GM21717 (cell line): ENCODE data around the gene AFAP1.

ENCODE experiments used
- ATAC-seq: cut with Tn5 transposase; IDR thresholded peaks from one replicate; pipeline ENCODE4 v1.9.1; 2021; ENCODE audit warnings: mild to moderate bottlenecking, moderate library complexity; ENCODE audit not compliant: unreplicated experiment

Gene AFAP1

DNA sequence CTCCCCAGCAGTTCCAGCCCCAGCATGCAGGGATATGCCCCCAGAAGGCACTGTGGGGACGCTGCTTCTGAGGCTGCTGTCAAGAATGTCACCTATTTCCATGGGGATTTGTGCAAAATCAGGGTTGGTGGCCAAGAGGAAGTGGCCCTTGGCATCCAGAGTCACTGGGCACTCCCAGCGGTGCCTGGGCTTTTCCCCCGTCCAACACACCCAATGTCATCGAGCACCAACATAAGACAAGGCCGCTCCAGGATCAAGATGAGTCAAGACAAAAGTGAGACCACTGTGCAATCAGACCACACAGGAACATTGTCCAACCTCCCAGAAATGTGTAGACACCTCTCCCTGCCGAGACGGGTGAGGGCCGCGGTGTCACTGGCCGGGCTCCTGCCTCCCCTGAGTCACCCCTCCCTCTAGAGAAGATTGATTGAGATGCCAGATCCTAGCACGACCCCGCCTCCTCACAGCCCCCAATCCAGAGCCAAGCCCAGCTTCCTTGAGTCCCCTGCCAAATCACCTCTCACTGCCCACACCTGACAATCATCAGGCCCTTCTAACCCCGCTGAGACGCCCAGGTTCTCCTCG is 194.3 kb downstream of the AFAP1 start:
- ATAC-seq, result no peak

DNA sequence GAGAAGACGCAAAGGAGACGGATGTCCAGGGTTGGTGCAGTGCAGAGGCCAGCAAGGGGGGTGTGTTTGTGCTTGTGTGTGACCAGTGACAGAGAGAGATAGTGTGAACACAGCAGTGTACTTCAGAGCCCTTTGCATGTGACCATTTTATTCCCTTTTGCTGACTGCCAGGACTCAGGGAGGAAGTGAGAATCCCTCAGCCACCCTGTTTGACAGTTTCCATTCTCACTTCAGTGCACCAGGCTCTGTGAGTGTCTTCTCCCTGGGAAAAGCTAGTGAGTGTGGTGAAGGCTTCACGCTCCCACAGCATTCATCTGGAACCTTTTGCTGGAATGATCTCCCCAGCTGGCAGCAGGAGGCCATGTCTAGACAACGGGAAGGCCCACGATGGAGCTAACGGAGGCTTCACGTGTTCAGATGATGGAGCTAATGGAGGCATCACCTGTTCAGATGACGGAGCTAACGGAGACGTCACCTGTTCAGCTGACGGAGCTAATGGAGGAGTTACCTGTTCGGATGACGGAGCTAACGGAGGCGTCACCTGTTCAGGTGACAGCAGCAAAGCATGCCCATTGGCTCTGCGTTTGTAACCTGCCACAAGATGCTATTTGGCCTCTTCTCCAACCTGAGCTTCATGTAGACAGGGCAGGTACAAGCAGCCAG is 195.4 kb downstream of the AFAP1 start:
- ATAC-seq, result no peak

- ATAC-seq, result no peak
These were observed 196.8 kb downstream of the AFAP1 start for GRCh38 chr4:7742807-7743280.

DNA sequence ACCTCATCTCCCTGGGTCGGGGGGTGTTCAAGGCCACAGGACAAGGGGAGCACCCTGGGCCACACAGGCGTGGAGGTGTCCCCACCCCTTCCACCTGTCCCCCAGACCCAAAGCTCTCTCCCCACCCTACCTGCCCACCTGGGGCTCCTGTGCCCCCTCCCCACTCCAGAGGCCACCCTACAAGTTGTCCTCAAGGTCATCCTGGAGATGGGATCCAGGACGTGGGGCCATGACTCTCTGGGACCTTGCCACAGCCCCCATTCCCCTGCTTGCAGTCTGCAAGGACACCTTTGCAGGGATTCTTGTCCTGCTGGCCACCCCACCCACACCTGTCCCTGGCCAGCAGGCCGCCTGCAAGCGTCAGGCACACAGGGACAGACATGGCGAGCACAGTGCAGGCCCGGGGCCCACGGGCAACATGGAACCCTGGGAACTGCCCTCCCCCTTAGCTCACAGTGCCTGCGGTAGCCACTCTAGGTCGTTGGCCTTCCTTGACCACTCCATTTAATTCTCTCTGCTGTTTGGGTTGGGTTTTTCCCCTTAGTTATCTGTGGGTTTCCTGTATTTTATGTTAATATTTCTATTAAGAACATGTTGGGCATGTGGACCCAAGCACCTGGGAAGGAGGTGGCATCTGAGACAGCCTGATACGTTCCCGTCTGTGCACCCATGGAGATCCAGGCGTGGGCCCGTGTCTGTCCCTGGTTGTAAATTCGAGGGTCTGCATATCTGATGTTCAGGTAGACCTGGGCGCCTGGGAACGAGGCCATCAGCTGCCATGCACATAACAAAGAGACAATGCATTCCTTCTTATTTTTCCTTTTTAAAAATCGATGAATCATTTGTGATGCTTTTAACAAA is 197.5 kb downstream of the AFAP1 start:
- ATAC-seq, result no peak

DNA sequence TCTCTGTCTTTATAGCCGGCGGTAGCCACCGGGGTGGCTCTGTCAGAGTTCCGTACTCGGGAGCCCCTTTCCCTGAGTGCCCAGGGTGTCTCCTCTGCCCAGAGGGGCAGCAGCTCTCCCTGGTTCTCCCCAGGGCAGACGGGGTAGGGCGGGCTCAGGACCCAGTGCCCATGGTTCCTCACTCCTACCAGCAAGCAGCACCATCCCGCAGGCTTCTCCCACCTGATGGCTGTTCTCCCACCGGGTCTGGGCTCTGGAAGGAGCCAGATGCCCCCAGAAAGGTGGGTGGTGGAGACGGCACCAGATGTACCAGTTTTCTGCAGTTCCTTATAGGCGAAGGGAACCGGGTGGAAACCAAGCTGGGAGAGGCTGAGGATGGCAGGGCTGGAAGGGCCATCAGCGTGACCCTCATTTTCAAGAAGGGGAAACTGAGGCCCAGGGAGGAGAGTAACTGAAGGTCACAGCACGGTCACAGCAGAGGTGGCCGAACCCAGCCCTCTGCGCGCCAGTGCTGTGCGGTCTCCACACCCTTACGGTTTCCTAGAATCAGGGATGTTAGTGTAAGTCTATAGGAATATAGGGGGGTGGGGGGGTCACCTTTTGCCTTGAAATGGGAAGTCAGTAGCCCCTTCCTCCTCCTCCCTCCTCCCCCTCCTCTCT is 198.7 kb downstream of the AFAP1 start:
- no peak for ATAC-seq

DNA sequence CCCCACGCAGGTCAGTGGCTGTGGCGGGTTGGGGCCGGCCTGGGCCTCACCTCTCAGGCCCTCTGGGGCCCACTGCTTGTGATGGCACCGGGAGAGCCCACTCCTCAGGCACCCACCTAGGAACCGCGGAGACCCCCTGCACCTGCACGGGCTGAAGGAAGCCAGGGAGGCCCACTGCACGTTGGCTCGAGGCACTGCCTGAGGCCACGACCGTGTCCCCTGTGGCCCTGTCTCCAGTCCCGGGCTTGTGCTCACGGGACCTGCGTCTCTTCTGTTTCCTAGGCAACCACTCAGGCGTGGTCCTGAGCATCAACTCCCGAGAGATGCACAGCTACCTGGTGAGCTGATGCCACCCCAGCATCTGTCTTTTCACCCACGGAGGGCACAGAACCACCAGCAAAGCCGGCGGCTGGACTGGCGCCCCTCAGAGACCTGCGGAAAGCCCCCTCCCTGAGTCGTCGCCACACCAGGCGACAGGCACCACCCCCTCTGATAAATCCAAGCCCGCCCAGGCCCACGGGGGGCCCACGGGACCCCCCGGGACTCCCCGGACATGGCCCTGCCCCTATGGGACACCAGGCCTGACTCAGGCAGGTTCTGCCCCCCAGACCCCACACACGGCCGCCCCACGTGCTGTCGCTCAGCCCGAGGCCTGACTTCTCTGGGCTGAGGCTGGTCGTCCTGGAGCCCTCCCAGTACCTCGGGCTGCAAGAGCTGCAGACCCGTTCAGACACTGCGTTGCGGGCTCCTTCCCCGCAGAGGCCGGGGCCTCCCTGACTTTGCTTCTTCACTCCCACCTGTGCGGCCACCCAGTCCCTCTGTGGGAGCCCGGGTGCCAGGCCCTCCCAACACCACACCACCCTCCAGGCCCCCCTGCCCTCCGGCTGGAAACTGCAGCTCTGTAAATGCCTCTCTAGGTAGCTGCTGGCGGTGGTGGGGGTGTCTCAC is 199.5 kb downstream of the AFAP1 start:
- ATAC-seq, result no peak

- ATAC-seq, result no peak
These were observed 200.4 kb downstream of the AFAP1 start for GRCh38 chr4:7739077-7739917.

DNA sequence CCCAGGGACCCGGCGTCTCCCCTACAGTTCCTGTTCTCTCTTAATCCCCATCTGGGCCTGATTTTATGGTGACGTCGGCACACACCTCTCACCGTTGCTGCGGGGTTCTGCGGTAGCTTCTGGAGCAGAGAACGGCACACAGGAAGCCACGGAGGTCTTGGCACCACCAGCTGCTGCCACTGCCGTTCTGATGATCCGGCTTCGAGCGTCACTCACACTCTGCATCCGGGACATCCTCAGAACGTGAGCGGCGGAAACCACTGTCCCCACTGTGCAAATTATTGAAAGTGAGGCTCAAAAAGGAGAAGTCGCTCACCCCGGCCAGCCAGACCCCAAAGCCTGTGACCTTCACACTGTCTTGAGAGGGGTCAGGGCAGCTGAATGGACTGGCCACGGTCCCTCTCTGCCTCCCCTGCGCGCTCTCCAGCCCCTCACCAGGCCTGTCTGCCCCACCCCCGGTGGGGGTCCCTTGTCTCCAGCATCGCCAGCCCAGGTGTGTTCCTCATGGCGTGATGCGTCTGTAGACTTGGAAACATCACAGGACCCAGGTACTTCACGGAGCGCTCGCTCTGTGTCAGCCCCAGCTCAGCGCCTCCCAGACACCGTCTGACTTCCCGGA is 201.1 kb downstream of the AFAP1 start:
- ATAC-seq, result no peak

- no peak for ATAC-seq
These were observed 201.8 kb downstream of the AFAP1 start for GRCh38 chr4:7737752-7738457.

- no peak for ATAC-seq
These were observed 202.4 kb downstream of the AFAP1 start for GRCh38 chr4:7737268-7737645.

DNA sequence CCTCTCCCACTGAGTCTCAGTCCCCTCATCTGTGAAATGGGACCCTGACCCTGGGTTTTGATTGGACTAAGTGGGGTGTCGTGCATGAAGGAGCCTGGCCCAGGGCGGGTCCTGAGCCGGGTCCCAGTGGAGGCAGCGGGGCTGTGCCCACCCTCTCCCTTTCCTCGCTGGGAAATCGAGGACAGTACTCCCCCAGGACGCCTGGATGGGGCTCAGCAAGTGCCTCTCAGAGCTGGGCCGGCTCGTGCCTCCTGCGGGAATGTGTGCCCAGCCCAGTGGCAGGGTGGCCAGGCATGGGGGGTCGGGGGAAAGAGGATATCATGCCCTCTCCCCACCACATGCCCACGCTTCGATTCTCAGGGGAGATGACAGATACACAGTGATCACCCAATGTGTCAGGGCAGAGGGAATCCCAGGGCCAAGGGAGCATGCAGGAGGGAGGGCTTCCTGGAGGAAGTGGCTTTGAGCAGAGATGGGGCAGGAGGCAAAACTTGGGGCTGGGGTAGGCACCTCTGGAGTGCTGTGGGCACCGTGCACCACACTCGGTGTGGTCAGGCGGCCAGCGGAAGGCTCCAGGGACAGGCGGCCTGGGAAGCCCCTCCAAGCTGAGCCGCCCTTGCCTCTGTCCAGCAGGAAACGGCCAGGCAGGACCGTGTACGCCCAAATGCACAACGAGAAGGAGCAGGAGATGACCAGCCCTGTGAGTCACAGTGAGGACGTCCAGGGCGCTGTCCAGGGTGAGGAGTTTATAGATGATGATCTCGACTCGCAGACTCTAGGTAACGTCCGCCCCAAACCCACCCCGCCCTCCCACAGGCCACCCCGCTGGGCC is 203.0 kb downstream of the AFAP1 start:
- no peak for ATAC-seq

DNA sequence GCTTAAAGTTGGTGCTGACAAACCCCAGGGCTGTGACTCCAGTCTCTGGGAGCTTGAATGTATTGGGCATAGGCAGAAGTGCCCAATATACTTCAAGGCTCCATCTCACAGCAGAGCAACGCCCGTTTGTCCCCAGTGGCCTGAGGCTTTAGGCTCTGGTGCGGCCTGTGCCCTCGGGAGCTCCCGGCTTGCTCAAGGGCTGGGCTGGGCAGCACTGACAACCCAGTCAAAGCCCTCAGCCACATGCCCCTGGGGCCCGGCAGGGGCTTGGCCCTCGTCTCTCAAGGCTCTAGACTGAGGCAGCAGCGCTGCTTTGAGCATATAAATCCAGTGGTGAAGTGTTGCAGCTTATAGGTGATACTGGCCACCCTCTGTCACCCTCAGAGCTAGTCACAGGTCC is 203.7 kb downstream of the AFAP1 start:
- no peak for ATAC-seq

GRCh38 chr4:7735395-7735794 is 204.3 kb downstream of the AFAP1 start:
- ATAC-seq, result no peak

DNA sequence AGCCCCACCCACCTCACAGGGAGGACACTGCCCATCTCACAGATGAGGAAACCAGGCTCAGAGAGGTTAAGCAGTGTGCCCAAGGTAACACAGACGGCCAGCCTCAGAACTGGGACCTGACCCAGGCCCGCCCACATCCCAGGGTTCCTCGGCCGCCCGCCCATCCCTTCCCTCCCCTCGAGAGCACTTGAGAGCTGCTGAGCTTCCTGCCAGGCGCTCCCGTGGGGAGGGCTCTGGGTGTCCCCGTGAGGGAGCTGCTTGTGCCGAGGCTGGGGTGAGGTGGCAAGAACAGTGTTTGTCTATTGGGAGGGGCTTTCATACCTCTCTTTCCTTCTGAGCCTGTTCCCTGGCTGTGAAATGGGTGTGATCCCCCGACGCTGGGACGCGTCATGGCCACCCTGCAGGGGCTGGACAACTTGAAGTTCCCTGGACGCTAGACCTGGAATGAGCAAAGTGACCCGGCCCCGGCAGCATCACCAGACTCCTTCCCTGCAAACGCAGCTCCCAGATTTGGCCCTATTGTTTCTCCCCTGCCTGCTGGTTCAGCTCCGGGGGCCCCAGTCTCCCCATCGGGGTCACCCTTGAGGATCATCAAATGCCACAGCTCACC is 204.9 kb downstream of the AFAP1 start:
- ATAC-seq, result no peak

GRCh38 chr4:7733801-7734650 is 205.6 kb downstream of the AFAP1 start:
- no peak for ATAC-seq

- ATAC-seq, result no peak
These were observed 206.5 kb downstream of the AFAP1 start for GRCh38 chr4:7733201-7733600.
